Colon (tissue), 2 donors: Measurements from ENCODE around the gene TOMT.
"Not testable (repeated sequence)": the region's sequence is repeated elsewhere in the genome, so short reads cannot be mapped to it uniquely, and the experiment has no call there.

ENCODE experiments used
- FAIRE-seq: peaks from 2 replicates; lab custom pipeline; 2012; peaks lifted over from hg19 to GRCh38; lab: Jason Lieb, UNC
- donor health status: control.
- donor health status: control.

Gene TOMT

GRCh38 chr11:72127923-72128322 is 22.2 kb downstream of the TOMT start:
- FAIRE-seq: no peak

DNA sequence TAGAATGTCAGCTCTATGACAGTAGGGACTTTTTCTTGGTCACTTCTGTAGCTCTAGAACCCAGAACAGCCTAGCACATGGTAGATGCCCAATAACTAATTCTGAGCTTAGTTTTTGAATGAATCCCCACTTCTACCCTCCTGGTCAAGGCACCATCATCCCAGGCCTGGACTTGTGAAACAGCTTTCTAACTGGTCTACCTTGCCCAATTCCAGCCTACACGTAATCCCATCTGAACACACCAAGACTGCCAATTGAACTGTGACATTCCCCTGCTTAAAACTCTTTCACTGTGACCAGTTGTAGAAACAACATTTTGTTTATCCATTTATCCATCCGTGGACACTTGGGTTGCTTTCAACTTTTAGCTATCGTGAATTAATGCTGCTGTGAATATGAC is 23.7 kb downstream of the TOMT start:
- FAIRE-seq: no peak

- FAIRE-seq: no peak
These were observed 26.9 kb downstream of the TOMT start for GRCh38 chr11:72132646-72133045.

GRCh38 chr11:72135473-72135872 is 29.7 kb downstream of the TOMT start, which contains the start of gene FOLR3:
TSS of gene FOLR3 (plus strand) at chr11:72135725. CDS start at chr11:72135953, 228 bp downstream.
- not testable (repeated sequence) for FAIRE-seq

- FAIRE-seq: no peak
These were observed 30.4 kb downstream of the TOMT start for GRCh38 chr11:72135891-72136683.

DNA sequence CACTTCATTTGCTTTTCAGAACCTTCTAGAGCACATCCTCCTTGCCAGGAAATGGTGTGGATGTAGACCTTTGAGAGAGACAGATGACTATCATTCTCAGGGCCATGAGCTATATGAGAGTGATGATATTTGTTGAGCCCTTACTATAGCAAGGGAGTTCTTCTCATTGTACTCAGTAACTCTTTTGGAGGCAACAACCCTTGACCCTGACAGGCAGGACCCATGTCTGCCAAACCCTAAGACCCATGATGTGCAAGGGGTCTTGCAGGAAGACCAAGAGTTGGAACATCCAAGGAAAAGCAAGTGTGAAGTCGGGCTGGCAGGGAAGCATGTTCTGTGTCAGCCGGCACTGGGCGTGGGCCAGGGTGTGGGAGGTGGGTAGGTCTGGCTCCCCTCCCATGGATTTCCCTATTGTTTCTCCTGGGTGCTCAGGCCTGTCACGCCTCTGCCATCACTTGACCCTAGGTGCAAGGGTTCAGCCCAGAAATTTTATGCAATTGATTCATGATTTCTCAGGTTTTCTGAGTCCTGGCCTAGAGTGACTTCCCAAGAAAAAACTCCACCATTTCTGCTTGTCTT is 31.0 kb downstream of the TOMT start:
- FAIRE-seq: no peak

DNA sequence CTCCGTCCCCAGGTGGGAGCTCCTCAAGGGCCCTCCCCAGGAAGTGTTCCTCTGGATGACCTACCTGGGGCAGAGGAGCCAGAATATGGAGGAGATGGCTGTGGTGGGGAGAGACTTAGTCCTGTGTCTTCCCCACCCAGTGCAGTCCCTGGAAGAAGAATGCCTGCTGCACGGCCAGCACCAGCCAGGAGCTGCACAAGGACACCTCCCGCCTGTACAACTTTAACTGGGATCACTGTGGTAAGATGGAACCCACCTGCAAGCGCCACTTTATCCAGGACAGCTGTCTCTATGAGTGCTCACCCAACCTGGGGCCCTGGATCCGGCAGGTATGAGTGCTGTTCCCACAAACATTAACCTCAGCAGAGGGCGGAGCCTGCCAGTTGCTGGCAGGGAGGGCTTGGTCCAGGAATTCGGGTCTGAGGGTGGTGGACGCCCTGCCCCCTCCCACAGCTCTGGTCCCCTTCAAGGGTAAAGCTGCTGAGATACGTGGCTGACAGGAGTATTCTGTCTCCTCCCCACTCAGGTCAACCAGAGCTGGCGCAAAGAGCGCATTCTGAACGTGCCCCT is 33.2 kb downstream of the TOMT start:
- no peak for FAIRE-seq

GRCh38 chr11:72139500-72139899 is 33.8 kb downstream of the TOMT start:
- no peak for FAIRE-seq

DNA sequence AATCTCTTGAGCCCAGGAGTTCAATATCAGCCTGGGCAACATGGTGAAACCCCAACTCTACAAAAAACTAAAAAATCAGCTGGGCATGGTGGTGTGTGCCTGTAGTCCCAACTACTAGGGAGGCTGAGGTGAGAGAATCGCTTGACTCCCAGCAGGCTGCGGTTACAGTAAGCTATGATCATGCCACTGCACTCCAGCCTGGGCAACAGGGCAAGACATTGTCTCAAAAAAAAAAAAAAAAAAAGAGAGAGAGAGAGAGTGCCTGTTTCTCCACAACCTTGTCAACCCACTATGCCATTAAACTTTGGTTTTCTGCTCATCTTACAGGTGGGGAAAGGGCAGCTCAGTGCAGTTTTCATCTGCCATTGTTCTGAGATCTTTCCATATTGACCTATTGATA is 34.9 kb downstream of the TOMT start:
- FAIRE-seq: no peak

GRCh38 chr11:72141066-72141465 is 35.3 kb downstream of the TOMT start:
- no peak for FAIRE-seq

DNA sequence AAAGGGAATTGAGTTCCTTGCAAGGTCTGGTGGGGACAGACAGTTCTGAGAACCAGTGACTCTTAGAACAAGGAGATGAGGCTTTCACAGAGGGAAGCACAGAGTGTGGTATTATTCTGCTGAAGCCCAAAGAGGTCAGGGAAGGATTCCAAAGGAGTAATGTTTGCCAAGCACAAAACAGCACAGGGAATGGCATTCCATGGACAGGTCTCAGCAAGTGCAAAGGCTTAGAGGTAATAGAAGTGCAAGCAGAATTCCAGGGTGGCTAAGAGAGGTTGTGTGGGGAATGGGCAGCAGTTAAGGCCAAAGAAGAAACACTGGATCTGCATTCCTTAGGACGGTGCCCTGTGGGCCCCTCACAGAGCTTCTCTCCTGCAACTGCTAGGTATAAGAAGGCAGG is 36.4 kb downstream of the TOMT start:
- FAIRE-seq: not testable (repeated sequence)

DNA sequence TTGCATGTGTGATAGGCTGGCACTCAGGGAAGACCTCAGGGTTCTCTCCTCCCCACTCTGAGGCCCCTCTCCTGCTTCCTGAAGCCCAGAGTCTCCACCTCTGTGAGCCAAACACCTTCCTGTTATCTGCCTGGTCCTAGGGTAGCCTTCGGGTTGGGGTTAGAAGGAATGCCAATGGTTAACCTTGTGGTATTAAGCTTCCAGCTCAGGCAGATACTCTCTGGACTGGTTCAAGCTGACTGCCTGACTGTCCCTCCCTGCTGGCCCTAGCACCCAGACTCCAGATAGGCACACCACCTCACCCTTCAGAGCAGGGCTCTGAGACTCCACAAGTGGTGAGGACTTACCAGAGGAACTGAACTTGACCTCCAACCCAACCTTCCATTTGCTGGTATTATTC is 36.8 kb downstream of the TOMT start:
- FAIRE-seq: not testable (repeated sequence)

GRCh38 chr11:72144807-72145565 is 39.3 kb downstream of the TOMT start:
- FAIRE-seq: no peak

DNA sequence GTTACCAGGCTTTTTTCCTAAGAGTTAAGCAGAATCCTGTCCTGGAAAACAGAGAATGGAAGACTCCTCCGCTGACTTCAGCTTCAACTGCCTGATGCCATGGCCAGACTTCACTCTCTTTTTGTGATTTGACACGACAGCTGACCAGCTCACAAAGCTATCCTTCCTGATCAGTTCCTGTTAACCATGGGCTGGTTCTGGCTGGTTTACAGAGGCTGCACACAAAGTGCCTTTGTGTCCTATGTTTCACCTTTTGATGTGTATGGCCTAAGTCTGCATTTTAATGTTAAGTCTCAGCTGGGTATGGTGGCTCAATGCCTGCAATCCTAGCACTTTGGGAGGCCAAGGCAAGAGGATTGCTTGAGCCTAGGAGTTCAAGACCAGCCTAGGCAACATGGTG is 40.9 kb downstream of the TOMT start:
- no peak for FAIRE-seq

GRCh38 chr11:72150882-72151281 is 45.2 kb downstream of the TOMT start:
- FAIRE-seq: no peak

- FAIRE-seq: not testable (repeated sequence)
These were observed 48.1 kb downstream of the TOMT start for GRCh38 chr11:72153874-72154273.

GRCh38 chr11:72154816-72155215 is 49.1 kb downstream of the TOMT start:
- no peak for FAIRE-seq

DNA sequence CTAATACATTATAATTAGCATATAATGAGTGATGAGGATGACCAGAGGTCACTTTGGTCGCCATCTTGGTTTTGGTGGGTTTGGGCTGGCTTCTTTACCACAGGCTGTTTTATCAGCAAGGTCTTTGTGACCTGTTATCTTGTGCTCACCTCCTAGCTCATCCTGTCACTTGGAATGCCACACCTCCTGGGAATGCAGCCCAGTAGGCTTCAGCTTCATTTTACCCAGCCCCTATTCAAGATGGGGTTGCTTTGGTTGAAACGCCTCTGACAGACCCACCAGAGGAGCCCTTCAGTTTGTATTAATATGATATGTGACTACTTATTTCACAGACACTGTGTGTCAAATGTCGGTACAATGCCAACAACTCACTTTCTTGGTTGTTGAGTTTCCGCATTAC is 50.0 kb downstream of the TOMT start:
- no peak for FAIRE-seq

- no peak for FAIRE-seq
These were observed 51.4 kb downstream of the TOMT start for GRCh38 chr11:72157131-72157530.
